Measurements from ENCODE around the gene KRTAP12-1. TPM values are rescaled to one million over a fixed set of nuclear protein-coding genes. Genes with fewer than 3 reads are reported as not detected.
"Not testable (repeated sequence)": the region's sequence is repeated elsewhere in the genome, so short reads cannot be mapped to it uniquely, and the experiment has no call there.

KRTAP12-1 gene
- polyA plus RNA-seq, 1 donor, result not detected

- DNase-seq, result no peak
These were observed 16.1 kb upstream of the KRTAP12-1 start for GRCh38 chr21:44697811-44698734.

DNA sequence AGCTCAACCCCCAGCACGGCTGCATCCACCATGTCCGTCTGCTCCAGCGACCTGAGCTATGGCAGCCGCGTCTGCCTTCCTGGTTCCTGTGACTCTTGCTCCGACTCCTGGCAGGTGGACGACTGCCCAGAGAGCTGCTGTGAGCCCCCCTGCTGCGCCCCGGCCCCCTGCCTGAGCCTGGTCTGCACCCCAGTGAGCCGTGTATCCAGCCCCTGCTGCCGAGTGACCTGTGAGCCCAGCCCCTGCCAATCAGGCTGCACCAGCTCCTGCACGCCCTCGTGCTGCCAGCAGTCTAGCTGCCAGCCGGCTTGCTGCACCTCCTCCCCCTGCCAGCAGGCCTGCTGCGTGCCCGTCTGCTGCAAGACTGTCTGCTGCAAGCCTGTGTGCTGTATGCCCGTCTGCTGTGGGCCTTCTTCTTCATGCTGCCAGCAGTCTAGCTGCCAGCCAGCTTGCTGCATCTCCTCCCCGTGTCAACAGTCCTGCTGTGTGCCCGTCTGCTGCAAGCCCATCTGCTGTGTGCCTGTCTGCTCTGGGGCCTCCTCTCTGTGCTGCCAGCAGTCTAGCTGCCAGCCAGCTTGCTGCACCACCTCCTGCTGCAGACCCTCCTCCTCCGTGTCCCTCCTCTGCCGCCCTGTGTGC is 15.3 kb upstream of the KRTAP12-1 start, which contains the start of gene KRTAP10-12:
Gene KRTAP10-12, plus strand, starts transcription at position 1 of the 639 bp plus-strand sequence. Its CDS starts 30 bp downstream, at position 31.
- DNase-seq, result not testable (repeated sequence)

DNA sequence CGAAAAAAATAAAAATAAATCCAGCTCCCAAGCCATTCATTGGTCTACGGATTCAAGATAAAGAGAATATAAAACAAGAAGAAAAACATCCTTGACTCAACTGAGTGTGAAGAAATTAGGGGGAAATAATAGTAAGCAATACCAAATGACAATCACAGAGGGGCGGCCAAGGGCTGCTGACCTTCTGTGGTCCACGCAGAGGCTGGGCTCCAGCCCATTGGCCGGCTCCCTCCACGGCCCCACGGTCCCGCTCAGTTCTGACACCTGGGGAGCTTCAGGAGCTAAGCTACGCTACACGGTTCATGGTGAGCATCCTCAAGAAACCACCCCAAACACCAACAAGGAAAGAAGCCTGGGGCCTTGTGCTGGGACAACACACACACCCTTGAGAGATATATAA is 14.6 kb upstream of the KRTAP12-1 start:
- DNase-seq, result no peak

GRCh38 chr21:44695641-44696040 is 13.7 kb upstream of the KRTAP12-1 start:
- DNase-seq, result no peak

DNA sequence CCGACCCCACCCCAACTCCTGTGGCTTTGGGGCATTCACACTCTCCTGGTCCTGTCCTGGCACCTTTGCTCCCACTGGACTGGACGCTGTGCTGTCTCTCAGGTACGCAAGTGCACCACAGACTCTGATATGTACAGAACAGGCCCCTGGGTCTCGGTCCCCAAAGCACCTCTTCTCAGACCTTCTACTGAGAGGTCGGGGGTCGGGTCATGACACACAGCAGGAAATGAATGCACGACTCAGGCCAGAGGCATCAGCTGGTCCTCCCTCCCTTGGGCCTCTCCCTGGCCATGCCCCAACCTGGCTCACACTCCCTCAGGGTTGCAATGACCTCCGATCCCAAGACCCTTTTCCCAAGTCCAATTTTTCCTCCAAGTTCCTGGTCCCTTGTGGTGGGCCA is 13.2 kb upstream of the KRTAP12-1 start:
- DNase-seq, result no peak

DNA sequence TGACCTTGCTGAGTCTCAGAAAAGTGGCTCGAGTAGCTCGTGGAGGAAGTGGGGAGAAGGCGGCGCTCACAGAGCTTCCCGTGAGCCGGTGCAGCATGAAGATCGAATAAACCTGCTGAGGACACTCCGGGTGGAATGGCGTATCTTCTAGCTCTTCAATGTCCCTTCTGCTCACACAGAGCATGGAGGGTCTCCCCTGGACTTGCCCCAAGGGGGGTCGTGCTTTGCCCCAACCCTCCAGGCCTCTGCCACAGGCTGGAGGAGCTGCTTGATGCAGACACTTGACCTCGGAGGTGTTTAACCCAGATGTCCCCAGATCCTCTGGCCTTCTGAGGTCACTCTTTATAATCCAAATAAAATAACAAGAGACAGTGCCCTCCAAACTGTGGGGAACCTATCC is 12.8 kb upstream of the KRTAP12-1 start:
- DNase-seq, result no peak

GRCh38 chr21:44692798-44693512 is 11.0 kb upstream of the KRTAP12-1 start:
- DNase-seq, result no peak

- DNase-seq, result no peak
These were observed 9.7 kb upstream of the KRTAP12-1 start for GRCh38 chr21:44691686-44692085.

- DNase-seq, result not testable (repeated sequence)
These were observed 7.8 kb upstream of the KRTAP12-1 start for GRCh38 chr21:44689740-44690139.

DNA sequence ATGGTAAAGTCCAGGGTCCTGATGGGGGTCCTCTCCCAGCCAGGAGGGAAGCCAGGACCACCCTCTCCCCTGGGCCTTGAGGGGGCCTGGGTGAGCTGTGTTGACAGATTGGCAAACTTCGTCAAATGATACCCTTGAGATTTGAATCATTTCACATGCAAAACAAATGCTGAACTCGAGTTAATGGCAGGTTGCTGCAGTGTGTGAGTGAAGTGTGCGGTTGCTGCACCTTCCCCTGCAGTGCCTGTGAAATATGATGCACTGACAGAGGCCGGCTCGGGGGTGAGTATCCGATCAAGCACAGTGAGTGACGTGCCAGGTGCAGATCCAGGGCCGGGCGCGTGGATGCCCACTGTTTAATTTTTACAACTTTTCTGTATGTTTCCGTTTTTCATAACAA is 5.7 kb upstream of the KRTAP12-1 start:
- DNase-seq, result no peak

GRCh38 chr21:44686843-44687561 is 5.0 kb upstream of the KRTAP12-1 start:
- no peak for DNase-seq

GRCh38 chr21:44686000-44686781 is 4.2 kb upstream of the KRTAP12-1 start:
- DNase-seq, result no peak

- DNase-seq, result not testable (repeated sequence)
These were observed 3.1 kb upstream of the KRTAP12-1 start for GRCh38 chr21:44685050-44685449.

GRCh38 chr21:44684483-44684882 is 2.5 kb upstream of the KRTAP12-1 start:
- no peak for DNase-seq

DNA sequence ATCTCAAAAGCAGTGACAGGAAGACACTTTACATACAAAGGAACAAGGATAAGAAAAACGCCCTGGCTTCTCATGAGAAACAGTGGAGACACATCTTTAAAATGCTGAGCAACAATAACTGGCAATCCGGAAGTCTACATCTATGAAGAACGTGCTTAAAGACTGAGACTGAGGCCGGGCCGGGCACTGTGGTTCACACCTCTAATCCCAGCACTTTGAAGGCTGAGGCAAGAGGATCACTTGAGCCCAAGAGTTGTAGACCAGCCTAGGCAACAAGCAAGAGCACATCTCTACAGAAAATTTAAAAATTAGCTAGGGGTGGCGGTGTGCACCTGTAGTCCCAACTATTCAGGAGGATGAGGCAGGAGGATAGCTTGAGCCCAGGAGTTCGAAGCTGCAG is 2.1 kb upstream of the KRTAP12-1 start:
- DNase-seq, result no peak

GRCh38 chr21:44682580-44683151 is 703 bp upstream of the KRTAP12-1 start:
- no peak for DNase-seq

GRCh38 chr21:44681152-44681551 is 811 bp downstream of the KRTAP12-1 start:
- no peak for DNase-seq

- no peak for DNase-seq
These were observed 4.1 kb downstream of the KRTAP12-1 start for GRCh38 chr21:44677881-44678280.

GRCh38 chr21:44671911-44672310 is 10.1 kb downstream of the KRTAP12-1 start:
- no peak for DNase-seq

DNA sequence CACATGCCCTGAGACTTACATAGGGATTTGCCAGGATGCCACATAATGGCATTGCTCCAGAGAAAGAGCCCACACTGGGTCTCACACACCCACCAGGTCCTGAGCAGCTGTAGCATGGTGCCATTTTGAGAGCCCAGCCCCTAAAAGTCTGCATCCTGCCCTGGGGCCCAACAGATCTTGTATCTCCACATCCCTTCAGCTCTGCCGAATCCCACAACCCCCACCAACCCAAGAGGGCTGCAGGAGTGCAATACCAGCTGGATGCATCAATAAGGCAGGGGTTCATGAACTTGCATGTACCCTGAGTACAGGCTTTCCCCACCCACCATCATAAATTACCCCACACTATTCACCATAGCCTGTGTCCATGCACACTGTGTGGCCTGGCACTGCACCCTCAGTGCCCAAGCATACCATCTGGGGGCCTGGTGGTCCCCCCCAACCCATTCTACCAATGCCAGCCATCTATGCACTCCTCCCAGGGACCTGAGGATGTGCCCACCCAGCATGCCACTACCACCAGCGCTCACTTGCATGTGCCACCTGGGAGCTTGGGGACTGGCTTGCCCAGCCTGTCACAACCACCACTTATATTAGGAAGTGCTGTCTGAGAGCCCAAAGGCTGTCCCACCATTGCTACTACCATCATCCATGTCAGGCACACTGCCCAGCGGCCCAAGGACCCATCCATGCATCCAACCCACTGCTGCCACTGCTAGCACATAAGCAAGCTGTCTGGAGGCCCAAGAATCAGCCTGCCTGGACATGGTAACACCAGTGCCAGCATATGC is 11.1 kb downstream of the KRTAP12-1 start:
- no peak for DNase-seq

Data from left kidney (tissue), 2 donors.